K562 (cell line): ENCODE measurements around the gene PPP1R12C. TPM values are rescaled to one million over a fixed set of nuclear protein-coding genes. Genes with fewer than 3 reads are reported as not detected.
A peak's percentile ranks its signal among the peaks of the same experiment; 100 is the strongest.

Source experiments
- ARID1B ChIP-seq: fragments of 450-650 bp; IDR thresholded peaks from 2 replicates; pipeline ENCODE4 v1.6.1; 2016; ENCODE audit warnings: antibody characterized with exemption, mild to moderate bottlenecking, inconsistent platforms
- CEBPG ChIP-seq, 3 experiments: fragments of 200-800 bp in 1 of 3; sonication (Bioruptor generic) in 1 of 3; sonication (generic) in 1 of 3; formaldehyde crosslinking in 1 of 3; IDR thresholded peaks in 2 of 3; conservative IDR thresholded peaks in 1 of 3; 2 replicates each; pipeline versions ENCODE4 v1.6.1 to v1.8.0; 2016 to 2022; ENCODE audit warnings: missing compliant biosample characterization in 2 of 3, missing genetic modification characterization in 2 of 3, mild to moderate bottlenecking in 1 of 3, missing genetic modification reagents in 1 of 3
- FOSL1 ChIP-seq: fragments of 200-800 bp; sonication (Bioruptor generic); conservative IDR thresholded peaks from 2 replicates; pipeline ENCODE4 v1.6.1; 2016; ENCODE audit warnings: missing genetic modification characterization, missing compliant biosample characterization
- L3MBTL2 ChIP-seq: fragments of 450-650 bp; IDR thresholded peaks from 2 replicates; pipeline ENCODE4 v1.6.1; 2016; ENCODE audit warnings: mild to moderate bottlenecking, moderate library complexity
- PCBP2 ChIP-seq: fragments of 200-400 bp; formaldehyde crosslinking; IDR thresholded peaks from 2 replicates; pipeline ENCODE4 v1.6.1; 2018; ENCODE audit warnings: low read length, low read depth, mild to moderate bottlenecking, moderate library complexity; ENCODE audit not compliant: poor library complexity, severe bottlenecking
- PHTF2 ChIP-seq: fragments of 250-450 bp; sonication (Bioruptor Pico); IDR thresholded peaks from 2 replicates; pipeline ENCODE4 v1.5.0; 2021; ENCODE audit warnings: mild to moderate bottlenecking
- POLR2AphosphoS2 ChIP-seq: IDR thresholded peaks from 2 replicates; pipeline ENCODE4 v1.6.1; 2012; ENCODE audit warnings: low read length, improper control_type of control experiment
- PTRF ChIP-seq: fragments of 450-650 bp; IDR thresholded peaks from 2 replicates; pipeline ENCODE4 v1.6.1; 2016; ENCODE audit warnings: mild to moderate bottlenecking, missing genetic modification characterization, missing compliant biosample characterization
- USF1 ChIP-seq: sonication (generic); formaldehyde crosslinking; IDR thresholded peaks from 2 replicates; pipeline ENCODE4 v1.9.0; 2022; ENCODE audit warnings: mild to moderate bottlenecking, missing genetic modification reagents
- ZBTB7A ChIP-seq: IDR thresholded peaks from 2 replicates; pipeline ENCODE4 v1.6.1; 2011; ENCODE audit warnings: low read depth, mild to moderate bottlenecking, low read length, moderate library complexity, borderline replicate concordance; ENCODE audit not compliant: control insufficient read depth
- ZKSCAN3 ChIP-seq: fragments of 250-450 bp; sonication (Bioruptor Pico); IDR thresholded peaks from 2 replicates; pipeline ENCODE4 v1.4.0; 2020
- ZNF175 ChIP-seq: fragments of 200-800 bp; sonication (Bioruptor generic); IDR thresholded peaks from 2 replicates; pipeline ENCODE4 v1.6.1; 2016; ENCODE audit warnings: low read depth, mild to moderate bottlenecking, missing genetic modification characterization, missing compliant biosample characterization
- ZNF23 ChIP-seq: fragments of 250-450 bp; sonication (Bioruptor Pico); IDR thresholded peaks from 2 replicates; pipeline ENCODE4 v1.4.0; 2020; ENCODE audit warnings: mild to moderate bottlenecking
- ZNF316 ChIP-seq: fragments of 450-650 bp; IDR thresholded peaks from 2 replicates; pipeline ENCODE4 v1.6.1; 2016
- ZNF407 ChIP-seq: fragments of 450-650 bp; IDR thresholded peaks from 2 replicates; pipeline ENCODE4 v1.6.1; 2016; ENCODE audit warnings: low read depth
- polyA plus RNA-seq, 8 experiments: library from polyadenylated mRNA; depleted of rRNA in 4 of 8; stranded (reverse) in 5 of 8; unstranded in 3 of 8; fragments of >200 nt; fragmentation: Nextera tagmentation in 2 of 8; fragmentation: Illumina TruSeq in 1 of 8; extraction: Ambion mirVana in 2 of 8; extraction: Trizol in 1 of 8; gene quantifications; 2 replicates each; pipeline versions ENCODE4 v1.2.1 to v1.2.3, GENCODE V29; 2011 to 2014; ENCODE audit warnings: inconsistent platforms in 1 of 8, missing spikeins in 1 of 8
- total RNA-seq, 7 experiments: library from RNA; depleted of rRNA in 6 of 7; stranded (reverse); fragments of >200 nt in 6 of 7; fragmentation: Illumina TruSeq in 2 of 7; extraction: Trizol in 2 of 7; gene quantifications; 2 replicates each; pipeline versions ENCODE4 v1.2.1 to v1.2.3, GENCODE V29; 2011 to 2021; ENCODE audit warnings: low replicate concordance in 1 of 7

Gene PPP1R12C
- total and polyA plus RNA-seq, 9 of the 15 experiments (the other 6 are each of a cell fraction or from before 2014, with no cell fraction given) = 1.8 to 136 (median 33.7) TPM

GRCh38 chr19:55158848-55159749 is 41.7 kb upstream of the PPP1R12C start (continued):
- peak; percentile 44; the same call in 1 of the 2 replicates for TF ChIP-seq ZNF175 (CRISPR knock-in tag)
- TF ChIP-seq FOSL1 = peak; percentile 93
- no peak for TF ChIP-seq ZNF407
- no peak for TF ChIP-seq PHTF2 (CRISPR knock-in tag)
- no peak for TF ChIP-seq PCBP2
- TF ChIP-seq POLR2AphosphoS2 = no peak
- no peak for TF ChIP-seq ZNF23 (CRISPR knock-in tag)
- no peak for TF ChIP-seq ZNF316
- TF ChIP-seq ARID1B = peak; percentile 95
- peak; percentile 61; the same call in 1 of the 2 replicates for TF ChIP-seq CEBPG (CRISPR knock-in tag; IDR thresholded peaks at IDR 0.05)
- no peak for TF ChIP-seq CEBPG (tag; conservative IDR thresholded peaks at IDR 0.05 in 1 of 2, IDR thresholded peaks at IDR 0.05 in 1 of 2)
- TF ChIP-seq USF1 (CRISPR knock-in tag) = no peak
- no peak for TF ChIP-seq ZKSCAN3 (CRISPR knock-in tag)
- TF ChIP-seq ZBTB7A = peak; percentile 83; the same call in 1 of the 2 replicates
- peak; percentile 62 for TF ChIP-seq L3MBTL2
- no peak for TF ChIP-seq PTRF (tag)
